Right atrium auricular region (tissue), 2 donors: ENCODE data around the gene STPG3. TPM values are rescaled to one million over a fixed set of nuclear protein-coding genes. Genes with fewer than 3 reads are reported as not detected.

Experiments
- DNase-seq: peaks from one replicate; pipeline ENCODE4 v3.0.0-alpha.2; 2019; ENCODE audit warnings: low spot score
- H3K27ac ChIP-seq, 2 donors: fragments of 200-600 bp; sonication (generic); 1 replicate in 1 of 2; 2 replicates in 1 of 2; pipeline ENCODE4 v1.5.1; 2016 to 2019
- H3K27me3 ChIP-seq, 2 donors: fragments of 200-600 bp; sonication (generic); one replicate each; pipeline versions ENCODE4 v1.5.1 to v1.6.0; 2017 to 2019
- H3K36me3 ChIP-seq: fragments of 200-600 bp; sonication (generic); one replicate; pipeline ENCODE4 v1.5.1; 2016
- H3K4me1 ChIP-seq, 2 donors: fragments of 200-600 bp; sonication (generic); one replicate each; pipeline versions ENCODE4 v1.5.1 to v1.6.0; 2017 to 2019
- H3K4me3 ChIP-seq, 2 donors: fragments of 200-600 bp; sonication (generic); 1 replicate in 1 of 2; 2 replicates in 1 of 2; pipeline ENCODE4 v1.5.1; 2017 to 2019; ENCODE audit warnings: mild to moderate bottlenecking in 1 of 2, moderate library complexity in 1 of 2
- H3K9me3 ChIP-seq, 2 donors: fragments of 200-600 bp; sonication (generic); one replicate each; pipeline ENCODE4 v1.5.1; 2019
- CTCF ChIP-seq, 2 donors: fragments of 200-600 bp; sonication (generic); IDR thresholded peaks; one replicate each; pipeline ENCODE4 v1.5.1; 2019; ENCODE audit warnings: antibody characterized with exemption in 2 of 2
- total RNA-seq, 2 donors: library from RNA; depleted of rRNA; stranded (reverse); fragments of >200 nt; gene quantifications; one replicate each; pipeline ENCODE4 v1.1.0, GENCODE V29; 2016

The STPG3 gene
- total RNA-seq, 2 donors from 2014 or later, result not detected

GRCh38 chr9:137211532-137211931, 39.6 kb upstream of the STPG3 start:
- Histone ChIP-seq H3K9me3 (no peaks in the 10 kb centered on the region), H3K27ac (no peak overlapping the region), H3K27me3 (no peaks in the 10 kb centered on the region), H3K4me1 (peaks cover 0 to 6% of the 10 kb centered on the region in 2 donors), H3K36me3 (no peaks in the 10 kb centered on the region), H3K4me3 (no peak overlapping the region)
- no peak for TF ChIP-seq CTCF (IDR thresholded peaks at IDR 0.05)
- no peak for DNase-seq

DNA sequence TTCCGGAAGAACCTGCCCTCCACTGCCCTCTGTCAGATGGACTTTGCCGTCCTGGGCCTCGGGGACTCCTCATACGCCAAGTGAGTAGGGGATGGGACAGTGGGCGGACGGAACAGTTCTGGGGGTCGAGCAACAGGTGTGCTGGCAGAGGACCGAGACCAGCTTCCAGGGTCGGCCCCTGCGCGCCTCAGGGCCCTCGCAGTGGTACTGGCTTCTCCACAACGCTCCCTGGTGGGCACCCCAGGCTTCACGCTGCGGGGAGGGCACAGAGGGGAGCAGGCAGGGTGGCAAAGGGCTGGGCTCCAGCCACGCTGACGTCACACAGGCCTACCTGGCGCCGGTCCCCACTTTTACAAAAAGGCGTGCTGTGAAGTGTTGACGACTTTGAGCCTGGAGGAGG, 38.6 kb upstream of the STPG3 start:
- no peak overlapping the region for H3K27ac ChIP-seq
- no peaks in the 10 kb centered on the region for H3K36me3 ChIP-seq

GRCh38 chr9:137213160-137214060, 37.7 kb upstream of the STPG3 start:
- no peaks in the 10 kb centered on the region for H3K9me3 ChIP-seq
- H3K4me3 ChIP-seq, result no peak overlapping the region
- H3K36me3 ChIP-seq, result no peaks in the 10 kb centered on the region
- no peak for TF ChIP-seq CTCF (IDR thresholded peaks at IDR 0.05)
- DNase-seq, result no peak
- H3K27ac ChIP-seq, result no peak overlapping the region
- H3K27me3 ChIP-seq, result no peaks in the 10 kb centered on the region
- peaks cover 0 to 17% of the 10 kb centered on the region in 2 donors for H3K4me1 ChIP-seq

More for the DNA sequence above, 38.6 kb upstream of the STPG3 start:
- DNase-seq, result no peak
- Histone ChIP-seq H3K27me3 (no peaks in the 10 kb centered on the region), H3K4me3 (no peak overlapping the region), H3K9me3 (no peaks in the 10 kb centered on the region), H3K4me1 (peaks cover 0 to 9% of the 10 kb centered on the region in 2 donors)
- TF ChIP-seq CTCF (IDR thresholded peaks at IDR 0.05), result no peak

GRCh38 chr9:137214620-137215019, 36.5 kb upstream of the STPG3 start:
- Histone ChIP-seq H3K27ac (no peak overlapping the region), H3K4me1 (peaks cover 0 to 25% of the 10 kb centered on the region in 2 donors), H3K27me3 (no peaks in the 10 kb centered on the region), H3K36me3 (no peaks in the 10 kb centered on the region), H3K9me3 (no peaks in the 10 kb centered on the region), H3K4me3 (no peak overlapping the region)
- no peak for TF ChIP-seq CTCF (IDR thresholded peaks at IDR 0.05)
- DNase-seq, result no peak

DNA sequence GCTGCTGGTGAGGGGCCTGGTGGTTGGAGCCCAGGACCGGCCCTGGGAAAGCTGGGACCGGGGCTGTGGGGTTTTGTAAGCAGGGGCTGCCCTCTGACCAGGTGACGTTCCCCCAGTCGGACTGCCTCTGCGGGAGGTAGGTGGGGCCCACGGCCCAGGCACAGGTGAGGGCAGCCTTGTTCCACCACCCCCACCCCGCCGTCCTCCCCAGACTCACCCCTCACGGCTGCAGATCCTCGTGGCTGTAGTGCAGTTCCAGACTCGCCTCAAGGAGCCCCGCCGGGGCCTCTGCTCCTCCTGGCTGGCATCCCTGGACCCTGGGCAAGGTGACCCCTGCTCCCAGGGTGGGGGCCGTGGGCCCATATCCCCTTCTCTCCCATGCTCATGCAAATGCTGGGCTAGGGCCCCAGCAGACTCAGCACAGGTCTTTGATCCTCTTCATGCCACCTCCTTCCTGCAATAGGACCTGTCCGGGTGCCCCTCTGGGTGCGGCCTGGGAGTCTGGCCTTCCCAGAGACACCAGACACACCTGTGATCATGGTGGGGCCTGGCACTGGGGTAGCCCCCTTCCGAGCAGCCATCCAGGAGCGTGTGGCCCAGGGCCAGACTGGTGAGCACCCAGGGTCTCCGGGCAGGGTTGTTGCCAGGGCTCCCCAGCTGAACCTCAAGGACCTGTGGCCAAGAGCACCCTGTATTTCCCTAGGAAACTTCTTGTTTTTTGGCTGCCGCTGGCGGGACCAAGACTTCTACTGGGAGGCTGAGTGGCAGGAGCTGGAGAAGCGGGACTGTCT, 35.7 kb upstream of the STPG3 start:
- H3K4me3 ChIP-seq, result no peak overlapping the region
- H3K9me3 ChIP-seq, result no peaks in the 10 kb centered on the region
- no peak overlapping the region for H3K27ac ChIP-seq
- DNase-seq, result no peak
- no peaks in the 10 kb centered on the region for H3K27me3 ChIP-seq
- H3K36me3 ChIP-seq, result no peaks in the 10 kb centered on the region
- TF ChIP-seq CTCF (IDR thresholded peaks at IDR 0.05), result no peak
- H3K4me1 ChIP-seq, result peaks cover 0 to 25% of the 10 kb centered on the region in 2 donors
